Kidney (tissue), 14 donors: ENCODE data around the gene CLCNKA. TPM values are rescaled to one million over a fixed set of nuclear protein-coding genes. Genes with fewer than 3 reads are reported as not detected.

Experiments
- DNase-seq, 5 donors: peaks; one replicate each; pipeline ENCODE4 v3.0.0-alpha.2; 2013 to 2020
- FAIRE-seq: peaks from 2 replicates; lab custom pipeline; 2012; peaks lifted over from hg19 to GRCh38; lab: Jason Lieb, UNC
- H3K27ac ChIP-seq, 2 donors: one replicate each; pipeline ENCODE4 v1.7.0; 2013; ENCODE audit warnings: low read depth in 2 of 2, low read length in 2 of 2, inconsistent platforms in 1 of 2
- H3K27me3 ChIP-seq: one replicate; pipeline ENCODE4 v1.7.1; 2013; ENCODE audit warnings: low read length, inconsistent platforms; ENCODE audit not compliant: control insufficient read depth, insufficient read depth
- H3K36me3 ChIP-seq, 3 donors: one replicate each; pipeline versions ENCODE4 v1.7.0 to v1.7.1; 2013; ENCODE audit warnings: low read length in 3 of 3, control low read depth in 1 of 3, inconsistent platforms in 1 of 3; ENCODE audit not compliant: insufficient read depth in 3 of 3, control insufficient read depth in 2 of 3
- H3K4me1 ChIP-seq, 3 donors: one replicate each; pipeline versions ENCODE4 v1.7.0 to v1.7.1; 2013; ENCODE audit warnings: low read length in 3 of 3, inconsistent platforms in 1 of 3, low read depth in 1 of 3; ENCODE audit not compliant: control insufficient read depth in 2 of 3, insufficient read depth in 2 of 3
- H3K4me3 ChIP-seq, 3 donors: one replicate each; pipeline versions ENCODE4 v1.7.0 to v1.8.1; 2013; ENCODE audit warnings: low read length in 3 of 3, control low read depth in 1 of 3, inconsistent platforms in 1 of 3
- H3K9ac ChIP-seq, 3 donors: one replicate each; pipeline versions ENCODE4 v1.7.0 to v1.7.1; 2013; ENCODE audit warnings: low read length in 3 of 3, control low read depth in 1 of 3, inconsistent platforms in 1 of 3
- H3K9me3 ChIP-seq, 3 donors: one replicate each; pipeline versions ENCODE4 v1.7.0 to v1.7.1; 2013; ENCODE audit warnings: low read length in 3 of 3, control low read depth in 1 of 3, inconsistent platforms in 1 of 3; ENCODE audit not compliant: control insufficient read depth in 2 of 3, insufficient read depth in 1 of 3
- CTCF ChIP-seq: IDR thresholded peaks from 3 replicates; pipeline ENCODE4 v1.5.1; 2012; ENCODE audit warnings: mild to moderate bottlenecking, moderate library complexity, borderline replicate concordance; ENCODE audit not compliant: insufficient read depth; ENCODE audit errors: extremely low read depth
- intact Hi-C: fragments of 100-400 bp; cut with DNase I; formaldehyde crosslinking; loops from one replicate; pipeline ENCODE4 v1.11.1; 2022
- polyA plus RNA-seq: library from polyadenylated mRNA; stranded (reverse); fragments of 350-450 nt; fragmentation: Illumina TruSeq; extraction: RNeasy Lipid Tissue Mini Kit (QIAGEN cat#74804); gene quantifications from one replicate; pipeline ENCODE4 v1.2.3, GENCODE V29; 2014; ENCODE audit warnings: low read depth, low replicate concordance; ENCODE audit not compliant: insufficient read depth
- total RNA-seq: library from RNA; stranded (reverse); fragmentation: NEBNext Ultra II Directional; extraction: Animal tissue kit (Norgen Biotek cat#: 25700); gene quantifications from one replicate; pipeline ENCODE4 v1.2.1, GENCODE V29; 2021
- donor health status: control.
- donor health status: control.
- donor health status: control.
- donor health status: control.
- donor health status: control.
- donor health status: DM: yes; HTN: yes; CAD: no.
- donor health status: Normal renal cell carcinoma (clear cell type).

Gene CLCNKA
- total and polyA plus RNA-seq, 2 donors from 2014 or later: 7.8 to 187 TPM

- no peak for DNase-seq
- Histone ChIP-seq H3K4me1 (peaks cover 0 to 24% (median 17%) of the 10 kb centered on the region in 3 donors), H3K9me3 (no peaks in the 10 kb centered on the region), H3K27me3 (no peaks in the 10 kb centered on the region), H3K9ac (peak overlapping the region in 1 of 3 donors; percentile 19), H3K4me3 (no peak overlapping the region), H3K27ac (no peak overlapping the region), H3K36me3 (no peaks in the 10 kb centered on the region)
- no peak for FAIRE-seq
- intact Hi-C loops: no loop called here
- no peak for TF ChIP-seq CTCF
These were observed 50.3 kb downstream of the CLCNKA start for GRCh38 chr1:16072095-16072494.

- Histone ChIP-seq H3K4me1 (peaks cover 0 to 20% (median 15%) of the 10 kb centered on the region in 3 donors), H3K27me3 (no peaks in the 10 kb centered on the region), H3K27ac (no peak overlapping the region), H3K9me3 (no peaks in the 10 kb centered on the region), H3K36me3 (no peaks in the 10 kb centered on the region), H3K9ac (peak overlapping the region in 1 of 3 donors; percentile 19), H3K4me3 (peak overlapping the region in 1 of 3 donors; percentile 35)
- DNase-seq (peak in 4 of 5 donors; percentile 46 to 75 (median 56)), FAIRE-seq (no peak)
- intact Hi-C loops: no loop called here
- no peak for TF ChIP-seq CTCF
These were observed 51.0 kb downstream of the CLCNKA start for GRCh38 chr1:16072616-16073484.

GRCh38 chr1:16073490-16074119, 51.8 kb downstream of the CLCNKA start, which contains the start of gene FAM131C:
FAM131C (minus strand) TSS chr1:16073651; CDS start chr1:16073442, 209 bp downstream.
- DNase-seq (peak in 3 of 5 donors; percentile 41 to 77 (median 63)), FAIRE-seq (no peak)
- TF ChIP-seq CTCF: peak; percentile 62
- Histone ChIP-seq H3K27ac (no peak within 1 kb of the TSS), H3K27me3 (no peaks in the 10 kb centered on the region), H3K4me1 (peaks cover 0 to 12% (median 10%) of the 10 kb centered on the region in 3 donors), H3K9me3 (no peaks in the 10 kb centered on the region), H3K4me3 (peak within 1 kb of the TSS in 2 of 3 donors; percentile 24 to 52), H3K9ac (peak within 1 kb of the TSS in 2 of 3 donors; percentile 49 to 66), H3K36me3 (no peaks in the 10 kb centered on the region)
- intact Hi-C loops: no loop called here
